GM20431 (cell line): Measurements from ENCODE around the gene MOB3B.

Experiments used
- in situ Hi-C: fragments of 300-500 bp; cut with MseI, MboI; formaldehyde crosslinking; loops from one replicate; pipeline ENCODE4 v1.15.0; 2020; ENCODE audit warnings: low sequenced_read_pairs; ENCODE audit not compliant: unreplicated experiment

MOB3B gene

DNA sequence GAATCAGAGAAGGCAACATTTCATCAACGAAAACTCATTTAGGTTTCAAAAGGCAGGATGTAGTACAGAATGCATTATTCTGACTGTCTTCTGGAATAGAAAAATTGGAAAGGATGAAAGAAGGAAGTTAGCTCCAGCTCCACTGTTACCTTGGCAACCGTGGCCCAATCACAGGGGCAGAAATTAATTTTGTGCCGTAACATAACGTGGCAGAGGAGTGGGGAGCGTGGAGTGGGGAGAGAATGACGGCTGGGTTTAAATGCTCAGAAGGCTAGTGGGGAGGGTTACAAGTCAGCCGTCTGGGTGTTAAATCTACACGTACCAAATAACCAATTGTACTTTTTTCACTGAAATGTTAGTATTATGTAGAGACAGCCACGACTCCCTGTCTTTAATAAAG, 200.3 kb downstream of the MOB3B start:
- in situ Hi-C loops: no loop called here

DNA sequence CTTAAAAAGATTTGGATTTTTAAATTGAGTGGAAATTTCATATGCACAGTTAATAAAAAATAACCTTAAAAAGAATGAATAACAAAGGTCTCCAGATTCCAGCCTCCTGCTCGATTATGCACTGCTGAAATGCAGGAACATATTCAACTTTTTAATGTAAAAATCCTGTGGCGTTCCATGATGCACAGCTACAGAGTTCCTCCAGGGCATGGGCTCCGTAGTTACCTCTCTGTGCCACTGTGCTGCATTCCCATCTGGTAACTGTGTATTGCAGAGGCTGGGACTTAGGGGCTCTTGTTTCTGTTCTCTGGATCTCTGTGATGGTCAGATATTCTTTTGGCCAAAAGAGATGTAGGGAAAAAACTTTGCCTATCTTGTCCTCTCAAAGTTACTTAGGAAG, 201.1 kb downstream of the MOB3B start:
- in situ Hi-C loops: no loop called here

DNA sequence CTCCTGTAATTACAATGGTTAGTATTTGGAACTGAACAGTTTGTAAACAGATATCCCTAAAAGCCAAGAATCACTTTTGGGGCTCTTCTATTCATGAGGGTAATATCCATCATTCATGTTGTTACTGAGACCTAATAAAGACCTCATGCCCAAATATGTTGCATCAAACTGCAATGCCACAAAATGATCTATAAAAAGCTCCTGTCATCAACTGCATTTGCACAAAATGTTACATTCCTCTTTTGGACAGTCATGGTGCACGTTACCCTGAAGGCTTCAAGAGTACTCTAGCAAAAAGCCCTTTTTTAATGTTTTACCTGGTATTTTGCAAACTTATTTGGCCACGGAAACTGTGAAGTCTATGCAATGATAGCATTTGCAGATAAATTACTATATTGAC, 218.4 kb downstream of the MOB3B start:
- in situ Hi-C loops: no loop called here

DNA sequence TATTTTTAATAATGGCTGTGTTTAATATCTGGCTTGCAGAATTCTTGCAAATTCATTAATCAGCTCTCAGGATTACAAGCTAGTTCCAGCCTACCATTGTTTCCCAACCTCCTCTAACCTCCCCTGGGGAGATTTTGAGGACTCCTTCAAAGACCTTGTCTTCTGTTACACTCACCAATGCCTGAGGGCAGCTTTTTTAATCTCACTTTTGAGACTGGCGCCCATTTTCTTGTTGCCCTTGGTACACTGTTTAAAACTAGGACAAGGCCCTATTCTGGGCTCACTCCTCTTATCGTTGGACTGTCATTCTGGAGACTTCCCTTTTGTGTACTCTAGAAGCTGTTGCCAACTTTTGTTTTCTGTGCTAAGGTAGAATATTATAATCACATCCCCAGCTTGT, 219.0 kb downstream of the MOB3B start:
- in situ Hi-C loops: no loop called here

DNA sequence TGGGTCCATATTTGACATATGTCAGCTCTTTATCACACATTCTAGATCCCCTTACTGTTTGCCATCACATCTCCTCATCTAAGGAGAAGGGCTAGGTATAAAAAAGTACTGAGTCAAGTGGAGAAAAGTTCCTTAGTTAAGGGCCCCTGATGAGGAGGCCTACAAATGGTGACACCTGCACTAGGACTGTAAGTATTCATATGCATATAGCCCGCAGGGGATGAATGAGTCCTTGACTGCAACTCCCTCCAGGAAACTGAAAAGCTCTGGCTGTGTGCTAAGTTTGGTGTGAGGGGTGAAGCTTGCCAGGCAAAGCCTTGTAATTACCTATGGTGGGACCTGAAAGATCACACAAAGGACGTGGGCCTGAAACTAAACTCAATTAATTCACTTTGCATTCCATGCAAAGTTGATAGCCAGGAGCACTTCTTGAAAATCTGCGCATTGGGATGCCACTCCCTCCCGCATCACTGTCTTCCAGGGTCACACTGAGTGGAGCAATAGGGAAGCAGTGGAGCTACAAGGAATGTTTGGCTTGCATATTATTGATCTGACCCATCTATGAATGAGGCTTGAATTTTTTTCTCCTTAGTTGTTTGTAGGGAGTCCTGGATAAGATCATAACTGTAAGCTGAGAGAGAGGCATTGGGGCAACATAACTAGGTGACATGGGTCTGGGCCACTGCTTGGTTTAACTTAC, 220.8 kb downstream of the MOB3B start:
- in situ Hi-C loops: no loop called here

DNA sequence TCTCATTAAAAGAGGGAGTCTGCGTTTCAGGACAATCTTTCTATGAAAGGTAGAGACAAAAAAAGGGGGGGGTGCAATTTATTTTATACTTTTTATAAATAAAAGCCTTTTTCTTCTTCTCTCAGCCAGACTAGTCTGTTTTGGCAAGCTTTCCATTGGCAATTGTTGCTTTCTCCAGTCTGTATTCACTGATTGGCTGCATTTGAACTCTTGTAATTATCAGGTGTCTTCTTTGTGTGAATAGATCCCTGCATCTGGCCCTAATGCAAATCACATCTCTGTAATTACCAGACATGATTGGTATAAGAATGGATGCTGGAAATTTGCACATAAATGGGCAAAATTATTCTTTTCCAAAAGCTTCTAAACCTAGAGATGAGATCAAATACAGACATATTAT, 225.1 kb downstream of the MOB3B start:
- in situ Hi-C loops: no loop called here

DNA sequence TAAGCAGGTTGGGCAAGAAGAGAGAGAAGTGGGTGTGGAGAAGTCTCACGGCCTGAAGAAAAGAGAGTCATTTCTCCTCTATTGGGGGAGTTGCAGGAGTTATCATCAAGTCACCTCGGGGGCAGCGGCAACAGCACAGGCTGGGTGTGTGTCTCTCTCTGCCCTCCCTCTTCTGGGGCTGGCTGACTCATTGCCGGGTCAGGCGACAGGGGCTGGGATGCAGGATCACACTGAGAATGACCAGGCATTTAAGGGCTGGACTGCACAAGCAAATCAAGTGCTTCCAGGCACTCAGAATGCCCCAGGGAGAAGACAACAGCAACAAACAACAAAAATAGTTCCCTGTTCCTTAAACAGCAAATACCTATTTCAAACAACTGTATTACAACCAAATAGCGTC, 226.4 kb downstream of the MOB3B start:
- in situ Hi-C loops: no loop called here

DNA sequence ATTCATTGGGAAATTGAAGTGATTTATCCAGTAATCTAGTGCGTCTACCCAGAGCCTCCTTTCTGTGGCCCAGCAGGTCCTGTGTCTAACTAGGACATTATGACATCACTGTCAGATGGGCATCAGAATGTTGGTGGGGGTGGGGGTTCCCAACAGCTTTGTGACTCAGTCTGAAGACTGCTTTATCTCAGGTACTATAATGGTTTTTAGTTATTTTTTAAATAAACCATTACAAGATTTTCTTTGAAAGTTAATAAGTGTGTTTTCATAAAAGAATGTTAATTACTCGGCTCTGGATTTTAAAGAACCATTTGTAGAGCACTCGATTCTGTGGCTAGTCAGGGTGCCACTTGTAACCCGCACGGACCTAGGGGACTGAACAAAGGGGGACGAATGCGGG, 232.6 kb downstream of the MOB3B start, which contains the start of gene EQTN:
TSS of gene EQTN (minus strand) at position 101 of the 400 bp plus-strand sequence. CDS start at position 6, 95 bp downstream.
- in situ Hi-C loops: no loop called here

DNA sequence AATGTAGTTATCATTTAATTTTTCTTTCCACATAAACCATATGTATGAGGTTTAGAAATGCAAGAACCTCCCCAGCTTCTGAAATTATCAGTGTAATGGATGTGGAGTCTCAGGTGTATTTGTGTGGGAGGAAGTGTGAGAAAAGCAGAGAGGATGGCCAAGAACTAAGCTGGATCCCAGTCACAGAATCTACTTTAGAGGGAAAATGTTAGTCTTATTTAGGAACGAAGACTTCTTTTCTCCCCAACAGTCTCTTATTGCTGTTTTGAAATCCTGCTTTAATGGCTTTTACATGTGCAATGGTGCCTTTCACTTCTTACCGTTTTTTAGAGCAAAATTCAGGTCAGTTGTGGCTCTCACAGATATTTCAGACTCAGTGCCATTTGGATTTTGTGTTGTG, 235.6 kb downstream of the MOB3B start:
- in situ Hi-C loops: no loop called here

DNA sequence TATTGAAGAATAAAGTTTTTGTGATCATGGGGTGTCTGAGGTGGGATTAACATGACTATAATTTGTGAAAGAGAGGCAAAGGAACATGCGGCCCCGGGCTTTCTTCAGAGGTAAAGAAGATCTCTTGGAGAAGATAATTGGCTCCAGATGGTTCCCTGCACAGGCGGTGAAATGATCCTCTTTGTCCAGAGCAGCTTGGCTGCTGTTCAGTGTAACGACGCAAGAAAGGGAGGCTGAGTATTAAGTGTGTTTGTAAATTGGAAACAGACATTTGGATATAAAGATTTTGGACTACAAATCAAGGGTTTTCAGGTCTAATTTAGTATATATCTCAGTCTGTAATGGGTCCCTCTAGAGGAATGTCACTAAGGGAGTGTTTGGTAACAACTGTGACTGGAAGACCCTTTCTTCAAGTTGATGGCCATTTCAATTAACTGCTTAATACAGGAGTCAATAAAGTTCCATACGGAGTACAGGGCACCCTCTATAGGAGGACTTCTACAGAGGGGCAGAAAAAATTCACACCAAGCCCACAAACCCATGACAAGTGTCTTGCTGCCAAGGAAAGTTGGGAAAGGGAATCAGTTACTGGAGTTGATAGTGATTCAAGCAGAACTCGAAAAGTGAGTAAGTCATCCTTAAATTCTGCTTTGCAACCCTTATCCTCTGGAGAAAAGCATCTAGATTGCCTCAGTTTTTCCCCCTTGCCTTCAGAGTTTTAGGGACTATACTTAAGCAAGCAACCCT, 236.8 kb downstream of the MOB3B start:
- in situ Hi-C loops: no loop called here

DNA sequence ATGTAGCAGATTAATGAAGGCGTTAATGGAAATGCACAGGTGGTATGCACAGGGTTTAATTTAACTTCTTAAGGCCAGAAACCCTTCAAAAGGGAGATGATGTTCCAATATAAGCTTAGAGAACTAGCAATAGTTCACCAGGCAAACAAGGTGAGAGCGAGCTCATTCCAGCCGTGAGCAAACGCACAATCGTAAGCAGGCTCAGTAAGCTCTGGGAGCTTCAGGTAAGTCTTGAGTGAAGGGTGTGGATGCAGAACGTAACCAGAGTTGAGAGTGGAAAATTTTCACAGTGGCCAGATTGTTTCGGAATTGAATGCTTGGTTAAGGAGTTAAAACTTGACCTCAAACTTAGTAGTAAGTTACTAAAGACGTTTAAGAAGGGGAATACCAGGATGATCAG, 238.3 kb downstream of the MOB3B start:
- in situ Hi-C loops: no loop called here

DNA sequence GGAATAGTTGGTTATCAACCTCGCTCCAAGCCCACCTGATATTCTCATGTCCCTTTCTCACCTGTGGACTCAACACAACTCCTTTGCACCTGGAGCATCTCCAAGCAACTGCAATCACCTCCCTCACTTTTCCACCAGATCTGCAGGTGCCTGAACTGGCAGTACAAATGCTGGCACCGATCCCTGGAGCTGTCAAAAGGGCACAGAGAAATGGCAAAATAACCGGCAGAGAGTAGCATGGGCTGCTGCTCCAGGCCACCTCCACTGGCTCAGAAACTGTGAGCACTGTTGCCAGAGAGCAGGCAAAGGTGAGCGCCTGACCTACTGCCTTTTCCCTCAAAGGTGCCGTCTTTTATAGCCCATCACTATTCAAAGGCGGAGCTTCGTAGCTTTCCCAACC, 247.3 kb downstream of the MOB3B start:
- in situ Hi-C loops: no loop called here

DNA sequence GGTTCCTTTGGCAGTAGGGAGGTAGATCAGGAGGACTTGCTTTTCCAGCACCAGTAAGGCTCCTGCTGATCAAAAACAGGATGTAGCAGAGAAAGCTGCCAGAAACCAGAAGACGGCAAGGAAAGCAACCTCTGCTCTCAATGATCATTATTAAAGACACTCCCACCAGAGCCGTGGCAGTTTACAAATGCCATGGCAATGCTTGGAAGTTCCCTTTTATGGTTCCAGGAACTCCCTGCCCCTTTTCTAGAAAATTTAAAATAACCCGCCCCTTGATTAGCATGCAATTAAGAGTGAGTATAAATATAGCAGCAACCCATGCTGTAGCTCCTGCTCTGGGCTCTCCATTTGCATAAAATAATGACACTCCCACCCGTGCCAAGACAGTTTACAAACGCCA, 248.8 kb downstream of the MOB3B start:
- in situ Hi-C loops: no loop called here

DNA sequence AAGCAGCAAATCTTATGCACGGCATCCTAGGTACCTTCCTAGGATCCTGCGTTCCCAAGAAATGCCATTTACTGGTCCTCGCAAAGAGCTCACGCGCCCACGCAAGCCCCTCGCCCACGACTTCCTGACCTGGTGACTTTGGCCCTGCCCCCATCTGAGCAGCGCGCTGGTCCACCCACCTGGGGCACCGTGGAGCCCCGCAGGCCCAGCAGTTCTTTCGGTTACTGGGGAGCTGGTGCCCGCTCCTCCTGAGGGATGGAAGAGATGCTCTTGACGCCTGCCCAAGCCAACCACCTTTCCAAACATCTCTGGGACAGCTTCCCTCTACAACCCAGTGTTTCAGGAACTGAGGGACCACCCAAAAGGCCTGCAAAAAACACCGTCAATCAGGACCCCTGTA, 249.4 kb downstream of the MOB3B start:
- in situ Hi-C loops: no loop called here

DNA sequence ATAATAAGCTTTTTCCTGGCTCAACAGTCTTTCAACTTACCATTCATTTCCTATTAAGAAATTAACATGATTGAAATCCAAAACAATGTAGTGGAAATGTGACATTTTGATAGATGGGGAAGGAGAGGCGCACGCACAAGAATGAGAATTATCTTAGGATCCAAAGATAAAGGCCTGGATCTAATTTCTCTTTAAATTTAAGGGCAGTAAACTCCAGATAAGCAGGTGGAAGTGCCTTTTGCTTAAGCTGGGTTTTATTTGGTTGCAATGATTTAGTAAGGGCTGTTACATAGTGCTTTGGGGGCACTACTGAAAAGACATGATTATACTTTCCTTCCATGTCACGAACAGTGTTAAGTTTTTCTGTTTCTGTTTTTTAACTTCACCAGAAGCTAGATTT, 250.0 kb downstream of the MOB3B start:
- in situ Hi-C loops: no loop called here

DNA sequence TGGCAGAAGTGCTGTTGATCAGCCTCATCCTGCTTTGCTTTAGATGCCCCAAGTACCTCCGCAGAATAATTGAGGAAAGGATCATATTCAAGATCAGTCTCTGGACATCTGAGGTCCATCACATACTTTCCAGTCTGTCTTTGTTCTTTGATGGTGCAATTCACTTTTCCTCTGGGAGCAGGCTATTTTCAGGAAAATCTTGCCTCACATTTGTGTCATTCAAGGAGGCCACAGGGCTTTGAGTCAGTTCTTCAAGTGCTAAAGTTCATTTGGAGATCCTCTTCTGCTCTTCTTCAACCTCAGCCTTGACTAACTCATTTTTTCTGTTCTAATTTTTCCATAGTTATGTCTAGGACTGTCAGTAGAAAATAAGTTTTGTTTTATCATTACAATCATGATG, 251.2 kb downstream of the MOB3B start:
- in situ Hi-C loops: no loop called here

DNA sequence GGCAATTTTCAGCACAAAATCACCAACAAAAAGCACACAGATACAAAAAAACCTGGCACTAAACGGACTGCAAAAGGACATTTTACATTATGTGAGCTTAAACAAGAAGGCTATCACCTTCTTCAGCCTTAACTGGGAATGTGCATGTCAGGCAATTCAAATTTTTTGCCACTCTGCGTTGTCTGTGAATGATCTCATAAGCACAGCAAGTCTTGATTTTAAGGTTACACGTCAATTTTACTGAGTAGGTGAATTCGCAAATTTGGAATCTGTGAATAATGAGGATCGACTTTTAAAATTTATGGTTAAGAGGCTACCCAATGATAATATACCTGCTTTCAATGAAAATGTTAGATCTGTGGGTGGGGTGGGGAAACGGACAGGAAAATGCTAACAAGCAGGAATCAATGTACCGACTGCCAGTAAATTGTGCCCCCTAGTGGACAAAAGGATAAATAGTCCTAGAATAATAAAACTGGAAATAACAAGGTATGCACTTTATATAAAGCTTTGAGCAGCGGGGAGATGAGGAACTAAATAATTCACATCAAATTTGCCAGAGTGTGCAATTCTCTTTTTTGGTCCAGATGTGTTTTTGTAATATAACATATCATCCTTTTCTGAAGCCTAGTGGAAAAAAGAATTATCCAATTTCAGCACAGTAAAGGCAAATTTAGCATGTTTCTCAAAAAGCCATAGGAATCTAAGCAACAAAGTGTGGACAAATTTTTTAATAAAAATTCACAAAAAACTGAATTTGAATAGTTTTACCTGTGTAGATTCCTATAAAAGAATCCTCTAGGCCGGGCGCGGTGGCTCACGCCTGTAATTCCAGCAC, 253.2 kb downstream of the MOB3B start:
- in situ Hi-C loops: no loop called here
